ENCODE results near the gene KIF5C.

GRCh38 chr2:148960483-148960882 lies 85.5 kb downstream of the KIF5C start:
- TF ChIP-seq FEZF1 (tag by site-specific recombination; IDR thresholded peaks at IDR 0.05) (no peak), ATF2 (tag by site-specific recombination; IDR thresholded peaks at IDR 0.05; ENCODE audit: low read depth) (no peak), CTCF (tag by site-specific recombination; IDR thresholded peaks at IDR 0.05) (no peak), BCL11B (tag by site-specific recombination; IDR thresholded peaks at IDR 0.05; ENCODE audit: low read depth) (no peak), SETDB1 (IDR thresholded peaks at IDR 0.05; ENCODE audit: insufficient read length, low read length) (no peak), ZNF23 (tag by site-specific recombination; IDR thresholded peaks at IDR 0.05; ENCODE audit: borderline replicate concordance) (no peak), ZNF2 (tag by site-specific recombination; IDR thresholded peaks at IDR 0.05) (no peak), REST (tag by site-specific recombination; IDR thresholded peaks at IDR 0.05) (no peak), ZNF248 (tag by site-specific recombination; IDR thresholded peaks at IDR 0.05) (no peak), ZNF510 (tag by site-specific recombination; IDR thresholded peaks at IDR 0.05; ENCODE audit: insufficient replicate concordance) (no peak), SALL2 (tag by site-specific recombination; IDR thresholded peaks at IDR 0.05; ENCODE audit: borderline replicate concordance) (no peak)
